ENCODE data around the gene RNF40. TPM values are rescaled to one million over a fixed set of nuclear protein-coding genes. Genes with fewer than 3 reads are reported as not detected.

Gene RNF40
- total and polyA plus RNA-seq, 10 donors, result 38.1 to 111 (median 79.1) TPM

- Histone ChIP-seq H3K36me3 (no peaks in the 10 kb centered on the region), H3K27ac (no peak overlapping the region), H3K9me3 (no peaks in the 10 kb centered on the region), H3K27me3 (replicated peaks in 1 of 7) (peaks cover 0 to under 1% (median 0%) of the 10 kb centered on the region in 7 donors), H3K4me3 (no peak overlapping the region), H3K4me1 (peaks cover 0 to 1% (median 0%) of the 10 kb centered on the region in 6 donors)
- intact Hi-C loops (cut with DNase I; ENCODE audit: low total_unique reads), result no loop called here
- DNase-seq, result no peak
- WGBS, 5 donors, result 78 to 100% (median 91%) methylated on average over 3 to 7 of the region's 7 CpGs
- TF ChIP-seq CTCF (IDR thresholded peaks at IDR 0.05 in 8 of 11, conservative IDR thresholded peaks at IDR 0.05 in 3 of 11) (no peak), POLR2A (IDR thresholded peaks at IDR 0.05) (no peak), POLR2AphosphoS5 (IDR thresholded peaks at IDR 0.05) (no peak)
Measured at GRCh38 chr16:30793508-30794069, 31.5 kb downstream of the RNF40 start.

- intact Hi-C loops (cut with DNase I; ENCODE audit: low total_unique reads), result no loop called here
- H3K4me1 ChIP-seq, result no peaks in the 10 kb centered on the region
- 90 to 96% (median 94%) methylated on average over 3 of the region's 3 CpGs for WGBS, 5 donors
Measured at GRCh38 chr16:30794634-30795033, 32.5 kb downstream of the RNF40 start.

GRCh38 chr16:30797670-30798309 is 35.7 kb downstream of the RNF40 start:
- intact Hi-C loops (cut with DNase I; ENCODE audit: low total_unique reads), result no loop called here
- no peak overlapping the region for H3K4me3 ChIP-seq
- 69 to 84% (median 79%) methylated on average over 8 of the region's 8 CpGs for WGBS, 5 donors
- TF ChIP-seq POLR2AphosphoS5 (IDR thresholded peaks at IDR 0.05) (no peak), POLR2A (IDR thresholded peaks at IDR 0.05) (no peak), CTCF (IDR thresholded peaks at IDR 0.05 in 8 of 11, conservative IDR thresholded peaks at IDR 0.05 in 3 of 11) (no peak)
- no peaks in the 10 kb centered on the region for H3K36me3 ChIP-seq
- DNase-seq, result no peak
- H3K4me1 ChIP-seq, result no peaks in the 10 kb centered on the region
- H3K27ac ChIP-seq, result no peak overlapping the region
- H3K9me3 ChIP-seq, result no peaks in the 10 kb centered on the region
- no peaks in the 10 kb centered on the region for H3K27me3 ChIP-seq (replicated peaks in 1 of 7)

More at GRCh38 chr16:30794634-30795033, 32.5 kb downstream of the RNF40 start:
- DNase-seq, result no peak
- TF ChIP-seq POLR2A (IDR thresholded peaks at IDR 0.05) (no peak), CTCF (IDR thresholded peaks at IDR 0.05 in 8 of 11, conservative IDR thresholded peaks at IDR 0.05 in 3 of 11) (no peak), POLR2AphosphoS5 (IDR thresholded peaks at IDR 0.05) (no peak)
- no peak overlapping the region for H3K27ac ChIP-seq
- no peaks in the 10 kb centered on the region for H3K9me3 ChIP-seq
- no peaks in the 10 kb centered on the region for H3K27me3 ChIP-seq (replicated peaks in 1 of 7)
- no peak overlapping the region for H3K4me3 ChIP-seq
- H3K36me3 ChIP-seq, result no peaks in the 10 kb centered on the region

GRCh38 chr16:30802936-30803335 is 40.8 kb downstream of the RNF40 start:
- no peak for DNase-seq
- no peak overlapping the region for H3K27ac ChIP-seq
- no peak overlapping the region for H3K4me3 ChIP-seq
- no peaks in the 10 kb centered on the region for H3K36me3 ChIP-seq
- peaks cover 0 to 4% (median 0%) of the 10 kb centered on the region in 7 donors for H3K27me3 ChIP-seq (replicated peaks in 1 of 7)
- intact Hi-C loops (cut with DNase I; ENCODE audit: low total_unique reads), result no loop called here
- H3K4me1 ChIP-seq, result peaks cover 6 to 33% (median 16%) of the 10 kb centered on the region in 6 donors
- no peak for TF ChIP-seq POLR2A (IDR thresholded peaks at IDR 0.05)
- TF ChIP-seq CTCF (IDR thresholded peaks at IDR 0.05 in 8 of 11, conservative IDR thresholded peaks at IDR 0.05 in 3 of 11), result no peak
- no peak for TF ChIP-seq POLR2AphosphoS5 (IDR thresholded peaks at IDR 0.05)
- 67 to 86% (median 71%) methylated on average over 3 of the region's 3 CpGs for WGBS, 5 donors
- no peaks in the 10 kb centered on the region for H3K9me3 ChIP-seq
